Measurements from ENCODE around the gene NDUFA6.
"Not testable (repeated sequence)": the region's sequence is repeated elsewhere in the genome, so short reads cannot be mapped to it uniquely, and the experiment has no call there.

Gene NDUFA6

DNA sequence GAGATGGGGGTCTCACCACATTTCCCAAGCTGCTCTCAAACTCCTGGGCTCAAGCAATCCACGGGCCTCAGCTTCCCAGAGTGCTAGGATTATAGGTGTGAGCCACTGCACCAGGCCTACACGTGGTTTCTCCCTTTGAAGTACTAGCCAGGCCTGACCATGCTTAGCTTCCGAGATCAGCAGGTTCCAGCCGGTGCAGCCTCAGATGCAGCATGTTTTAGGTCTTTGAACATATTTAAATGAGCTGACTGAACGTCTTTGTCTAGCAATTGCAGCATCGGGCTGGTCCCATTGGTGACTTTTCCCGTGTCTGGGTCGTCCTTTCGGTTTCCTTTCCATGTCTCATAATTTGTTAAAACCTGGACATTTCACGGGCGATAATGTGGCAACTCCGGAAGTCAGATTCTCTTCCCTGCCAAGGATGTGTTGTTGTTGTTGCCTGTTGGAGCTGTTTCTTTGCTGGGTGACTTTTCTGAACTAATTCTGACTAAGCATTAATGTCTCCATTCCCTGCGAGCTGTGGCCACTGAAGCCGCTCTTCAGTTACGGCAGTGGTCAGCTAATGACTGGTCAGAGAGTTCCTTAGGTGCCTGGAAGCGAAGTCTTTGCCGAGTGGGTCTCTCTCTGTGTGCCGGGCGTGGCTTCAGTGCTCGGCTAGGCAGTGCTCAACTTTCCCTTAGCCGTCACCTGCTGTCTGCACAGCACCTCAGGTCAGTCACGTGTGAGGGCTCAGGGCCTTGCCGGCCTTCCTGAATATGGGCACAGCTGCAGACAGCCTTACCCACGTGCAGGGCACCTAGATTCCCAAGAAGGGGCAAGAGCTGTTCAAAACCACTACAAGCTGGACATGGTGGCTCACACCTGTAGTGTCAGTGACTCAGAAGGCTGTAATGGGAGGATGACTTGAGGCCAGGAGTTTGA lies 43.8 kb upstream of the NDUFA6 start:
- Histone ChIP-seq H3K4me3 (ENCODE audit: control insufficient read depth in 1 of 7, extremely low read depth in 1 of 7, insufficient read depth in 4 of 7, low read depth in 2 of 7, low read length in 6 of 7) (no peak overlapping the region), H3K9me3 (ENCODE audit: control extremely low read depth in 1 of 5, control insufficient read depth in 4 of 5, insufficient read depth in 2 of 5, low read depth in 1 of 5, low read length in 4 of 5) (no peaks in the 10 kb centered on the region), H3K4me1 (ENCODE audit: control extremely low read depth in 1 of 4, control insufficient read depth in 4 of 4, insufficient read depth in 4 of 4, low read length in 3 of 4) (no peaks in the 10 kb centered on the region), H3K36me3 (ENCODE audit: control insufficient read depth in 4 of 4, insufficient read depth in 4 of 4, low read length in 3 of 4) (no peaks in the 10 kb centered on the region), H3K27ac (ENCODE audit: insufficient read depth in 1 of 2, low read depth in 1 of 2, low read length in 2 of 2, poor library complexity in 1 of 2, severe bottlenecking in 2 of 2) (no peak overlapping the region), H3K27me3 (replicated peaks in 2 of 5; ENCODE audit: control insufficient read depth in 4 of 5, insufficient read depth in 5 of 5, low read length in 4 of 5) (peaks cover 0 to 20% (median 0%) of the 10 kb centered on the region in 5 experiments)
- POLR2A ChIA-PET: interaction anchor here (0.6 kb wide), 1 partner anchor 130 kb away, joined by 3 read pairs; no protein-coding TSS in a partner anchor
- no peak for DNase-seq
- WGBS (ENCODE audit: insufficient coverage): 95% methylated on average over 24 of the region's 24 CpGs
- CTCF ChIA-PET: interaction anchor here (0.6 to 1.7 kb wide), 7 partner anchors 12 to 216 kb away, joined by 3 to 4 read pairs (median 4); no protein-coding TSS in a partner anchor

DNA sequence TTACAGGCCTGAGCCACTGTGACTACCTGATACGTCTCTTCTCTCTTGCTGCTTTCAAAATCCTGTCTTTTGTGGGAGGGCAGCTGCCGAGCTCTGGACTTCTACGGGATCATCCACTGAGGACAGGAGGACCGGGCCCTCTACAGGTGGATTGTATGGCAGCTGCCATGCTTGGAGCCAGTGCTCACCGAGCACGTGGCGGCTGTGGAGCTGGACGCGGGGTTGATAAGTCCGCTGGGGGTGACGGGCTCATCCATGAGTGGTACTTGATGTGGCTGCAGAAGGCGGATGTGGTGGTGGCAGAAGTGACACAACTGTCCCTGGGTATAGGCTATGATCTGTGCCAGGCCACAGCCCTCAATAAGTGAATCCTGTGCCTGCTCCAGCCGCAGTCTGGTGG lies 41.9 kb upstream of the NDUFA6 start:
- POLR2A ChIA-PET: interaction anchor here (0.5 kb wide), 1 partner anchor 429 kb away, joined by 3 read pairs; no protein-coding TSS in a partner anchor
- no peak overlapping the region for H3K27ac ChIP-seq (ENCODE audit: insufficient read depth in 1 of 2, low read depth in 1 of 2, low read length in 2 of 2, poor library complexity in 1 of 2, severe bottlenecking in 2 of 2)
- DNase-seq: no peak
- H3K27me3 ChIP-seq (replicated peaks in 2 of 5; ENCODE audit: control insufficient read depth in 4 of 5, insufficient read depth in 5 of 5, low read length in 4 of 5): peaks cover 0 to 21% (median 0%) of the 10 kb centered on the region in 5 experiments
- no peaks in the 10 kb centered on the region for H3K36me3 ChIP-seq (ENCODE audit: control insufficient read depth in 4 of 4, insufficient read depth in 4 of 4, low read length in 3 of 4)
- no peaks in the 10 kb centered on the region for H3K9me3 ChIP-seq (ENCODE audit: control extremely low read depth in 1 of 5, control insufficient read depth in 4 of 5, insufficient read depth in 2 of 5, low read depth in 1 of 5, low read length in 4 of 5)
- 92% methylated on average over 13 of the region's 13 CpGs for WGBS (ENCODE audit: insufficient coverage)
- CTCF ChIA-PET: interaction anchor here (0.6 to 1.5 kb wide), 6 partner anchors 9 to 129 kb away, joined by 3 to 4 read pairs (median 3); no protein-coding TSS in a partner anchor
- H3K4me3 ChIP-seq (ENCODE audit: control insufficient read depth in 1 of 7, extremely low read depth in 1 of 7, insufficient read depth in 4 of 7, low read depth in 2 of 7, low read length in 6 of 7): no peak overlapping the region
- no peaks in the 10 kb centered on the region for H3K4me1 ChIP-seq (ENCODE audit: control extremely low read depth in 1 of 4, control insufficient read depth in 4 of 4, insufficient read depth in 4 of 4, low read length in 3 of 4)

DNA sequence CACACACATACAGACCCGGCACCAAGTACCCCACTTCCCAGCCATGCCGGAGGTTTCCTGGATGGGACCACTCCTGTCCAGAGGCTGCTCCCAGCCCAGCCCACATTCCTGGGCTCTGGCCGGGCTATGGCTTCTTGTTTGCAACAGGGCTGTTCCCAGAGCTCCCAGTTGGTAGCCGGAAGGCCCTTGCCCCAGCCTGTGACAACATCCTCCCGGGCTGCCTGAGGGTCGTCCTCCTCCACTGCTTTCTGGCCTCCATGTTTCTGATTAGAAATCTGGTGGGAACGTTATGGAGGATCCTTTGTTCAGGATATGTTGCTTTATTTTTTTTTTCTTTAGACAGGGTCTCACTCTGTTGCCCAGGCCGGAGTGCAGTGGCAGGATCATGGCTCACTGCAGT lies 41.0 kb upstream of the NDUFA6 start:
- H3K36me3 ChIP-seq (ENCODE audit: control insufficient read depth in 4 of 4, insufficient read depth in 4 of 4, low read length in 3 of 4): no peaks in the 10 kb centered on the region
- DNase-seq: no peak
- H3K27ac ChIP-seq (ENCODE audit: insufficient read depth in 1 of 2, low read depth in 1 of 2, low read length in 2 of 2, poor library complexity in 1 of 2, severe bottlenecking in 2 of 2): no peak overlapping the region
- H3K27me3 ChIP-seq (replicated peaks in 2 of 5; ENCODE audit: control insufficient read depth in 4 of 5, insufficient read depth in 5 of 5, low read length in 4 of 5): peaks cover 0 to 21% (median 0%) of the 10 kb centered on the region in 5 experiments
- no peaks in the 10 kb centered on the region for H3K4me1 ChIP-seq (ENCODE audit: control extremely low read depth in 1 of 4, control insufficient read depth in 4 of 4, insufficient read depth in 4 of 4, low read length in 3 of 4)
- POLR2A ChIA-PET: no interaction called here
- no peaks in the 10 kb centered on the region for H3K9me3 ChIP-seq (ENCODE audit: control extremely low read depth in 1 of 5, control insufficient read depth in 4 of 5, insufficient read depth in 2 of 5, low read depth in 1 of 5, low read length in 4 of 5)
- WGBS (ENCODE audit: insufficient coverage): 84% methylated on average over 8 of the region's 8 CpGs
- CTCF ChIA-PET: interaction anchor here (1.0 to 1.5 kb wide), 5 partner anchors 14 to 40 kb away, joined by 3 to 4 read pairs (median 3); no protein-coding TSS in a partner anchor
- no peak overlapping the region for H3K4me3 ChIP-seq (ENCODE audit: control insufficient read depth in 1 of 7, extremely low read depth in 1 of 7, insufficient read depth in 4 of 7, low read depth in 2 of 7, low read length in 6 of 7)

DNA sequence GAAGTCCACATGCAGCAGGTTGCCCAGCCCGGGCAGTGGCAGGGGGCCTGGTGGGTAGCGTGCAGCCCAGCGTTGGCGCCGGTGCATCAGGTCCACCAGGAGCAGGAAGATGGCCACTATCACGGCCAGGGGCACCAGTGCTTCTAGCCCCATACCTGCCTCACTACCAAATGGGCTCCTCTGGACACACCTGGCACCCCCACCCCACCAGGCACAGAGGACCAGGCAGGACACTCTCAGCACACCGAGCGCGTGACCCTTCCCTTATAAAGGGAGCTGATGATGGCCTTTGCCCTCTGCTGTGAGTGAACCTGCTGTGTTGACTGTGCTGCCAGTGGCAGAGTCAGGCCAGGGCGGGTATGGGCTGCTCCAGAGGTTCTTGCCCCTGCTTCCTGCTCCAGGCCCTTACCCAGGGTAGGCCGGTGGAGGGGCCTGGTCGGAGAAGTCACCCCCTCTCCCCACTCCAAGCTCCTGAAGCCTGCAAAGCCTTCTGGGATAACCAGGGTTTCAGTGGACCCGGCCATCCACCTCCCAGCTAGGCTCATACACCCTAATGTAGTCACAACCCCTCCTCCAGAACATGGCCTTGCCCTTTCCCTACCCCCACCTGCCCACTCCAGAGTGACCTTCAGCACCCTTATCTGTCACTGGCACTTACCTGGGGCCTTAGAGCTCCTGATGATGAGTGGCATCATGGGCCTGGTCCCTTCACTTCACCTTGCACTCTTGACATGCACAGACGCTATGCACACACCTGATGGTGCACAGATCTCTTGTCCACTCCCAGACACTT lies 40.3 kb upstream of the NDUFA6 start, which contains the start of gene CYP2D6:
Gene CYP2D6, minus strand, starts transcription at position 172 of the 793 bp plus-strand sequence. Its CDS starts 19 bp downstream, at position 153.
- H3K4me3 ChIP-seq (ENCODE audit: control insufficient read depth in 1 of 7, extremely low read depth in 1 of 7, insufficient read depth in 4 of 7, low read depth in 2 of 7, low read length in 6 of 7); H3K4me1 ChIP-seq (ENCODE audit: control extremely low read depth in 1 of 4, control insufficient read depth in 4 of 4, insufficient read depth in 4 of 4, low read length in 3 of 4); POLR2A ChIA-PET; DNase-seq; H3K27ac ChIP-seq (ENCODE audit: insufficient read depth in 1 of 2, low read depth in 1 of 2, low read length in 2 of 2, poor library complexity in 1 of 2, severe bottlenecking in 2 of 2); H3K36me3 ChIP-seq (ENCODE audit: control insufficient read depth in 4 of 4, insufficient read depth in 4 of 4, low read length in 3 of 4); H3K9me3 ChIP-seq (ENCODE audit: control extremely low read depth in 1 of 5, control insufficient read depth in 4 of 5, insufficient read depth in 2 of 5, low read depth in 1 of 5, low read length in 4 of 5): not testable (repeated sequence)
- CTCF ChIA-PET: interaction anchor here (1.4 kb wide), 1 partner anchor 26 kb away, joined by 3 read pairs; no protein-coding TSS in a partner anchor
- H3K27me3 ChIP-seq (replicated peaks in 2 of 5; ENCODE audit: control insufficient read depth in 4 of 5, insufficient read depth in 5 of 5, low read length in 4 of 5): peaks cover 0 to 21% (median 0%) of the 10 kb centered on the region in 5 experiments
- 92% methylated on average over 10 of the region's 14 CpGs for WGBS (ENCODE audit: insufficient coverage)

DNA sequence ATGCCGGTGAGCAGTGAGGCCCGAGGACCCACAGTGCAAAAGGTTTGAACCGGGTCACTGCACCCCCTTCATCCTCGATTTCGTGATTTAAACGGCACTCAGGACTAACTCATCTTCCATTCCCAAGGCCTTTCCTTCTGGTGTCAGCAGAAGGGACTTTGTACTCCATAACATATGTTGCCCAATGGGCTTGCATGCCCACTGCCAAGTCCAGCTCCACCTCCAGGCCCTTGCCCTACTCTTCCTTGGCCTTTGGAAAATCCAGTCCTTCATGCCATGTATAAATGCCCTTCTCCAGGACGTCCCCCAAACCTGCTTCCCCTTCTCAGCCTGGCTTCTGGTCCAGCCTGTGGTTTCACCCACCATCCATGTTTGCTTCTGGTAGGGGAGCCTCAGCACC lies 39.6 kb upstream of the NDUFA6 start:
- DNase-seq; POLR2A ChIA-PET; H3K9me3 ChIP-seq (ENCODE audit: control extremely low read depth in 1 of 5, control insufficient read depth in 4 of 5, insufficient read depth in 2 of 5, low read depth in 1 of 5, low read length in 4 of 5); H3K36me3 ChIP-seq (ENCODE audit: control insufficient read depth in 4 of 4, insufficient read depth in 4 of 4, low read length in 3 of 4); H3K4me1 ChIP-seq (ENCODE audit: control extremely low read depth in 1 of 4, control insufficient read depth in 4 of 4, insufficient read depth in 4 of 4, low read length in 3 of 4); H3K27ac ChIP-seq (ENCODE audit: insufficient read depth in 1 of 2, low read depth in 1 of 2, low read length in 2 of 2, poor library complexity in 1 of 2, severe bottlenecking in 2 of 2); H3K4me3 ChIP-seq (ENCODE audit: control insufficient read depth in 1 of 7, extremely low read depth in 1 of 7, insufficient read depth in 4 of 7, low read depth in 2 of 7, low read length in 6 of 7): not testable (repeated sequence)
- CTCF ChIA-PET: interaction anchor here (1.4 kb wide), 1 partner anchor 25 kb away, joined by 3 read pairs; no protein-coding TSS in a partner anchor
- H3K27me3 ChIP-seq (replicated peaks in 2 of 5; ENCODE audit: control insufficient read depth in 4 of 5, insufficient read depth in 5 of 5, low read length in 4 of 5): peaks cover 0 to 21% (median 0%) of the 10 kb centered on the region in 5 experiments
- WGBS (ENCODE audit: insufficient coverage): 22% methylated on average over 1 of the region's 7 CpGs

DNA sequence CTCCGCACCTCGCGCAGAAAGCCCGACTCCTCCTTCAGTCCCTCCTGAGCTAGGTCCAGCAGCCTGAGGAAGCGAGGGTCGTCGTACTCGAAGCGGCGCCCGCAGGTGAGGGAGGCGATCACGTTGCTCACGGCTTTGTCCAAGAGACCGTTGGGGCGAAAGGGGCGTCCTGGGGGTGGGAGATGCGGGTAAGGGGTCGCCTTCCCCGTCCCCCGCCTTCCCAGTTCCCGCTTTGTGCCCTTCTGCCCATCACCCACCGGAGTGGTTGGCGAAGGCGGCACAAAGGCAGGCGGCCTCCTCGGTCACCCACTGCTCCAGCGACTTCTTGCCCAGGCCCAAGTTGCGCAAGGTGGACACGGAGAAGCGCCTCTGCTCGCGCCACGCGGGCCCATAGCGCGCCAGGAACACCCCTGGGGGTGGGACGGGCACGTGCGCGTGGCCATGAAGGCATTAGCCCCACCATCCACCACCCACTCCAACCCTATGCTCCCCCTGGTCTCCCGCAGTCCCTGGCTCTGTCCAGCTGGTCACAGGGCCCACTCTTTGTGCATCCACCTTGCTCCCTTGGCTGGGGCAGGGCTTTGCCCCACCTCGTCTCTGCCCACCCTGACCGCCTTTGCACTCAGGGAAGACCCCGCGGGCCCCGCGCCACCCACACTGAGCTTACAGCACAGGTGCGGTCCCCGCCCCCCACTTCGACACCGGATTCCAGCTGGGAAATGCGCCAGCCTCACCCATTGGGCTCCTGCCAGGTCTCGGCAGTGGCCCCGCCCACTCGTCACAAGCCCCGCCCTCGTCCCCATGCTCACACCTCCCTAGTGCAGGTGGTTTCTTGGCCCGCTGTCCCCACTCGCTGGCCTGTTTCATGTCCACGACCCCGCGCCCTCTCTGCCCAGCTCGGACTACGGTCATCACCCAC lies 38.5 kb upstream of the NDUFA6 start:
- H3K4me3 ChIP-seq (ENCODE audit: control insufficient read depth in 1 of 7, extremely low read depth in 1 of 7, insufficient read depth in 4 of 7, low read depth in 2 of 7, low read length in 6 of 7); DNase-seq; H3K36me3 ChIP-seq (ENCODE audit: control insufficient read depth in 4 of 4, insufficient read depth in 4 of 4, low read length in 3 of 4); H3K27ac ChIP-seq (ENCODE audit: insufficient read depth in 1 of 2, low read depth in 1 of 2, low read length in 2 of 2, poor library complexity in 1 of 2, severe bottlenecking in 2 of 2); H3K4me1 ChIP-seq (ENCODE audit: control extremely low read depth in 1 of 4, control insufficient read depth in 4 of 4, insufficient read depth in 4 of 4, low read length in 3 of 4); H3K9me3 ChIP-seq (ENCODE audit: control extremely low read depth in 1 of 5, control insufficient read depth in 4 of 5, insufficient read depth in 2 of 5, low read depth in 1 of 5, low read length in 4 of 5); CTCF ChIA-PET: not testable (repeated sequence)
- 71% methylated on average over 34 of the region's 65 CpGs for WGBS (ENCODE audit: insufficient coverage)
- POLR2A ChIA-PET: interaction anchor here (0.6 kb wide), 1 partner anchor 8 kb away, joined by 4 read pairs; no protein-coding TSS in a partner anchor
- peaks cover 0 to 16% (median 0%) of the 10 kb centered on the region in 5 experiments for H3K27me3 ChIP-seq (replicated peaks in 2 of 5; ENCODE audit: control insufficient read depth in 4 of 5, insufficient read depth in 5 of 5, low read length in 4 of 5)
